NCI-H2107 (cell line): ENCODE measurements around the gene CAMK2N2.

Experiments used
- DNase-seq: peaks from one replicate; lab custom pipeline; 2025; lab: John Stamatoyannopoulos, UW

CAMK2N2 gene

GRCh38 chr3:184240384-184241140 is 20.8 kb downstream of the CAMK2N2 start:
- DNase-seq = no peak

- DNase-seq = no peak
These were observed 21.6 kb downstream of the CAMK2N2 start for GRCh38 chr3:184239708-184240107.

GRCh38 chr3:184239221-184239620 is 22.1 kb downstream of the CAMK2N2 start:
- no peak for DNase-seq

- DNase-seq = no peak
These were observed 23.0 kb downstream of the CAMK2N2 start for GRCh38 chr3:184238246-184238818.

GRCh38 chr3:184237807-184238206 is 23.5 kb downstream of the CAMK2N2 start:
- no peak for DNase-seq

GRCh38 chr3:184237211-184237610 is 24.1 kb downstream of the CAMK2N2 start:
- DNase-seq = no peak

- no peak for DNase-seq
These were observed 24.7 kb downstream of the CAMK2N2 start for GRCh38 chr3:184236636-184237035.

- no peak for DNase-seq
These were observed 25.3 kb downstream of the CAMK2N2 start for GRCh38 chr3:184236033-184236410.

- DNase-seq = no peak
These were observed 25.8 kb downstream of the CAMK2N2 start for GRCh38 chr3:184235381-184236032.

- DNase-seq = no peak
These were observed 26.5 kb downstream of the CAMK2N2 start for GRCh38 chr3:184234671-184235380.

- DNase-seq = no peak
These were observed 27.1 kb downstream of the CAMK2N2 start for GRCh38 chr3:184234224-184234623.

GRCh38 chr3:184233127-184233843 is 28.1 kb downstream of the CAMK2N2 start:
- no peak for DNase-seq

GRCh38 chr3:184231671-184232070 is 29.7 kb downstream of the CAMK2N2 start:
- peak; percentile 38 for DNase-seq

GRCh38 chr3:184230603-184231528 is 30.5 kb downstream of the CAMK2N2 start:
- peak; percentile 67 for DNase-seq

GRCh38 chr3:184230081-184230602 is 31.2 kb downstream of the CAMK2N2 start:
- no peak for DNase-seq

- peak; percentile 72 for DNase-seq
These were observed 31.8 kb downstream of the CAMK2N2 start, which contains the start of gene VWA5B2 for GRCh38 chr3:184229394-184230080. Gene VWA5B2 (plus strand): TSS chr3:184229585. CDS start chr3:184230529, 944 bp downstream.

- DNase-seq = no peak
These were observed 32.8 kb downstream of the CAMK2N2 start for GRCh38 chr3:184228376-184229137.

- DNase-seq = no peak
These were observed 33.8 kb downstream of the CAMK2N2 start for GRCh38 chr3:184227481-184227935.

- DNase-seq = no peak
These were observed 37.4 kb downstream of the CAMK2N2 start for GRCh38 chr3:184223946-184224345.
